Measurements from ENCODE around the gene TM6SF1.

GRCh38 chr15:83067638-83067962 lies 39.8 kb upstream of the TM6SF1 start:
- no peak for TF ChIP-seq EZH2 (IDR thresholded peaks at IDR 0.05; ENCODE audit: low read depth, low read length, severe bottlenecking)
- no peak for TF ChIP-seq SUZ12 (IDR thresholded peaks at IDR 0.05; ENCODE audit: low read length)
- TF ChIP-seq POLR2A (IDR thresholded peaks at IDR 0.05; ENCODE audit: control extremely low read depth in 1 of 2, low read depth in 2 of 2, low read length in 2 of 2), result no peak
- TF ChIP-seq POLR2AphosphoS5 (IDR thresholded peaks at IDR 0.05; ENCODE audit: low read depth, low read length), result no peak
- TF ChIP-seq YY1 (IDR thresholded peaks at IDR 0.05; ENCODE audit: low read depth, low read length), result no peak
- no peak for TF ChIP-seq RAD21 (IDR thresholded peaks at IDR 0.05 in 1 of 2, conservative IDR thresholded peaks at IDR 0.05 in 1 of 2; ENCODE audit: low read depth in 2 of 2, low read length in 2 of 2)
- TF ChIP-seq HDAC2 (IDR thresholded peaks at IDR 0.05; ENCODE audit: borderline replicate concordance in 1 of 2, low read depth in 2 of 2, low read length in 2 of 2), result no peak
- no peak for TF ChIP-seq CEBPB (IDR thresholded peaks at IDR 0.05; ENCODE audit: low read depth, low read length)
- TF ChIP-seq, protein P1, sequence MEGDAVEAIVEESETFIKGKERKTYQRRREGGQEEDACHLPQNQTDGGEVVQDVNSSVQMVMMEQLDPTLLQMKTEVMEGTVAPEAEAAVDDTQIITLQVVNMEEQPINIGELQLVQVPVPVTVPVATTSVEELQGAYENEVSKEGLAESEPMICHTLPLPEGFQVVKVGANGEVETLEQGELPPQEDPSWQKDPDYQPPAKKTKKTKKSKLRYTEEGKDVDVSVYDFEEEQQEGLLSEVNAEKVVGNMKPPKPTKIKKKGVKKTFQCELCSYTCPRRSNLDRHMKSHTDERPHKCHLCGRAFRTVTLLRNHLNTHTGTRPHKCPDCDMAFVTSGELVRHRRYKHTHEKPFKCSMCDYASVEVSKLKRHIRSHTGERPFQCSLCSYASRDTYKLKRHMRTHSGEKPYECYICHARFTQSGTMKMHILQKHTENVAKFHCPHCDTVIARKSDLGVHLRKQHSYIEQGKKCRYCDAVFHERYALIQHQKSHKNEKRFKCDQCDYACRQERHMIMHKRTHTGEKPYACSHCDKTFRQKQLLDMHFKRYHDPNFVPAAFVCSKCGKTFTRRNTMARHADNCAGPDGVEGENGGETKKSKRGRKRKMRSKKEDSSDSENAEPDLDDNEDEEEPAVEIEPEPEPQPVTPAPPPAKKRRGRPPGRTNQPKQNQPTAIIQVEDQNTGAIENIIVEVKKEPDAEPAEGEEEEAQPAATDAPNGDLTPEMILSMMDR (IDR thresholded peaks at IDR 0.05; ENCODE audit: control extremely low read depth in 1 of 3, insufficient read depth in 1 of 3, low read depth in 1 of 3, low read length in 3 of 3), result no peak
- TF ChIP-seq SP1 (IDR thresholded peaks at IDR 0.05; ENCODE audit: low read depth, low read length), result no peak
- TF ChIP-seq TAF1 (IDR thresholded peaks at IDR 0.05; ENCODE audit: low read depth, low read length), result no peak
- TF ChIP-seq, protein P2, sequence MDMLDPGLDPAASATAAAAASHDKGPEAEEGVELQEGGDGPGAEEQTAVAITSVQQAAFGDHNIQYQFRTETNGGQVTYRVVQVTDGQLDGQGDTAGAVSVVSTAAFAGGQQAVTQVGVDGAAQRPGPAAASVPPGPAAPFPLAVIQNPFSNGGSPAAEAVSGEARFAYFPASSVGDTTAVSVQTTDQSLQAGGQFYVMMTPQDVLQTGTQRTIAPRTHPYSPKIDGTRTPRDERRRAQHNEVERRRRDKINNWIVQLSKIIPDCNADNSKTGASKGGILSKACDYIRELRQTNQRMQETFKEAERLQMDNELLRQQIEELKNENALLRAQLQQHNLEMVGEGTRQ (IDR thresholded peaks at IDR 0.05; ENCODE audit: low read length), result no peak

Data from H1 (cell line).